HG03060 (cell line): ENCODE data around the gene TPMT.
"Not testable (repeated sequence)": the region's sequence is repeated elsewhere in the genome, so short reads cannot be mapped to it uniquely, and the experiment has no call there.

Experiments
- ATAC-seq: cut with Tn5 transposase; IDR thresholded peaks from one replicate; pipeline ENCODE4 v1.9.1; 2021; ENCODE audit warnings: low read depth, moderate number of reproducible peaks; ENCODE audit not compliant: unreplicated experiment

Gene TPMT

GRCh38 chr6:18160911-18161310 is 6.0 kb upstream of the TPMT start:
- no peak for ATAC-seq

- peak; percentile 30 for ATAC-seq
These were observed 1.1 kb upstream of the TPMT start for GRCh38 chr6:18155864-18156421.

GRCh38 chr6:18155150-18155863 is 430 bp upstream of the TPMT start, which contains the start of gene KDM1B:
Gene KDM1B (plus strand): TSS chr6:18155422. CDS start chr6:18159896, 4,474 bp downstream.
- ATAC-seq: peak; percentile 71

GRCh38 chr6:18153311-18153703 is 1.6 kb downstream of the TPMT start:
- ATAC-seq: no peak

GRCh38 chr6:18151801-18152200 is 3.1 kb downstream of the TPMT start:
- ATAC-seq: no peak

GRCh38 chr6:18151391-18151790 is 3.5 kb downstream of the TPMT start:
- ATAC-seq: not testable (repeated sequence)

GRCh38 chr6:18148304-18149025 is 6.4 kb downstream of the TPMT start:
- ATAC-seq: no peak

- ATAC-seq: no peak
These were observed 7.3 kb downstream of the TPMT start for GRCh38 chr6:18147616-18148015.

- ATAC-seq: no peak
These were observed 7.7 kb downstream of the TPMT start for GRCh38 chr6:18147160-18147559.

GRCh38 chr6:18142591-18142861 is 12.4 kb downstream of the TPMT start:
- ATAC-seq: no peak

GRCh38 chr6:18141805-18142590 is 12.9 kb downstream of the TPMT start:
- ATAC-seq: no peak

- no peak for ATAC-seq
These were observed 14.8 kb downstream of the TPMT start for GRCh38 chr6:18139935-18140621.

- ATAC-seq: no peak
These were observed 16.0 kb downstream of the TPMT start for GRCh38 chr6:18138906-18139305.

- ATAC-seq: no peak
These were observed 18.6 kb downstream of the TPMT start for GRCh38 chr6:18136260-18136659.

- ATAC-seq: no peak
These were observed 19.7 kb downstream of the TPMT start for GRCh38 chr6:18135171-18135570.

- ATAC-seq: no peak
These were observed 22.5 kb downstream of the TPMT start for GRCh38 chr6:18132346-18132745.

- no peak for ATAC-seq
These were observed 28.8 kb downstream of the TPMT start for GRCh38 chr6:18126121-18126520.

GRCh38 chr6:18122128-18123093 is 32.5 kb downstream of the TPMT start, which contains the start of gene NHLRC1:
Gene NHLRC1 (minus strand): TSS chr6:18122677. CDS start chr6:18122606, 71 bp downstream.
- peak; percentile 70 for ATAC-seq

- no peak for ATAC-seq
These were observed 33.2 kb downstream of the TPMT start for GRCh38 chr6:18121580-18122127.
